Transverse colon (tissue), 4 donors: ENCODE results near the gene HIP1R. TPM values are rescaled to one million over a fixed set of nuclear protein-coding genes. Genes with fewer than 3 reads are reported as not detected.

Experiments
- DNase-seq: peaks from one replicate; pipeline ENCODE4 v3.0.0-alpha.2; 2019
- H3K27ac ChIP-seq, 4 donors: fragments of 200-600 bp; sonication (generic); 2 replicates each; pipeline ENCODE4 v1.5.1; 2016 to 2018; ENCODE audit warnings: inconsistent platforms in 4 of 4
- H3K27me3 ChIP-seq: fragments of 200-600 bp; sonication (generic); 2 replicates; pipeline ENCODE4 v1.5.1; 2017; ENCODE audit warnings: inconsistent platforms
- H3K36me3 ChIP-seq, 4 donors: fragments of 200-600 bp; sonication (generic); 2 replicates each; pipeline ENCODE4 v1.5.1; 2017 to 2019; ENCODE audit warnings: inconsistent platforms in 4 of 4
- H3K4me1 ChIP-seq, 4 donors: fragments of 200-600 bp; sonication (generic); 2 replicates each; pipeline ENCODE4 v1.5.1; 2017 to 2020; ENCODE audit warnings: inconsistent platforms in 4 of 4
- H3K4me3 ChIP-seq, 4 donors: fragments of 200-600 bp; sonication (generic); 1 replicate in 1 of 4; 2 replicates in 3 of 4; pipeline versions ENCODE4 v1.5.1 to v1.6.1; 2017 to 2019; ENCODE audit warnings: inconsistent platforms in 4 of 4
- H3K9me3 ChIP-seq, 2 donors: fragments of 200-600 bp; sonication (generic); 2 replicates each; pipeline ENCODE4 v1.5.1; 2017 to 2019; ENCODE audit warnings: inconsistent platforms in 2 of 2
- EP300 ChIP-seq: sonication (generic); formaldehyde crosslinking; IDR thresholded peaks from one replicate; pipeline ENCODE4 v1.6.1; 2017; ENCODE audit warnings: antibody characterized with exemption, low read depth
- POLR2A ChIP-seq: fragments of 450-650 bp; IDR thresholded peaks from one replicate; pipeline ENCODE4 v1.6.1; 2016; ENCODE audit warnings: antibody characterized with exemption, mild to moderate bottlenecking, moderate library complexity
- POLR2AphosphoS5 ChIP-seq, 3 donors: sonication (generic); formaldehyde crosslinking; IDR thresholded peaks; one replicate each; pipeline ENCODE4 v1.6.1; 2016; ENCODE audit warnings: antibody characterized with exemption in 3 of 3
- WGBS, 2 donors: methylation state at CpG; one replicate each; pipeline ENCODE4 v1.1.5; 2018; ENCODE audit warnings: low coverage in 1 of 2; 5-methylcytosine and 5-hydroxymethylcytosine counted together
- in situ Hi-C, 4 donors: fragments of 200-750 bp; cut with MboI; loops; one replicate each; pipeline versions ENCODE4 v1.15.0 to v1.15.1; 2017; ENCODE audit warnings: low sequenced_read_pairs in 3 of 4, low pct_ligation_motif_present in 1 of 4, low pct_unique_long_range_greater_than_20kb in 1 of 4
- intact Hi-C: fragments of 100-400 bp; cut with DNase I; formaldehyde crosslinking; loops from one replicate; pipeline ENCODE4 v1.15.1; 2023; ENCODE audit warnings: low total_unique reads
- total RNA-seq, 4 donors: library from RNA; depleted of rRNA; stranded (reverse); fragments of >200 nt; gene quantifications; one replicate each; pipeline ENCODE4 v1.1.0, GENCODE V29; 2016
- TF ChIP-seq, protein P1 (sequence below), 5 experiments: fragments of 200-600 bp in 3 of 5; fragments of 450-650 bp in 2 of 5; sonication (generic) in 3 of 5; IDR thresholded peaks; 1 replicate in 2 of 5; 2 replicates in 3 of 5; pipeline ENCODE4 v1.5.1; 2016 to 2017; ENCODE audit warnings: antibody characterized with exemption in 5 of 5, inconsistent platforms in 3 of 5, mild to moderate bottlenecking in 2 of 5, moderate library complexity in 1 of 5

Gene HIP1R
- total RNA-seq, 4 donors from 2014 or later: 72.4 to 459 (median 146) TPM

DNA sequence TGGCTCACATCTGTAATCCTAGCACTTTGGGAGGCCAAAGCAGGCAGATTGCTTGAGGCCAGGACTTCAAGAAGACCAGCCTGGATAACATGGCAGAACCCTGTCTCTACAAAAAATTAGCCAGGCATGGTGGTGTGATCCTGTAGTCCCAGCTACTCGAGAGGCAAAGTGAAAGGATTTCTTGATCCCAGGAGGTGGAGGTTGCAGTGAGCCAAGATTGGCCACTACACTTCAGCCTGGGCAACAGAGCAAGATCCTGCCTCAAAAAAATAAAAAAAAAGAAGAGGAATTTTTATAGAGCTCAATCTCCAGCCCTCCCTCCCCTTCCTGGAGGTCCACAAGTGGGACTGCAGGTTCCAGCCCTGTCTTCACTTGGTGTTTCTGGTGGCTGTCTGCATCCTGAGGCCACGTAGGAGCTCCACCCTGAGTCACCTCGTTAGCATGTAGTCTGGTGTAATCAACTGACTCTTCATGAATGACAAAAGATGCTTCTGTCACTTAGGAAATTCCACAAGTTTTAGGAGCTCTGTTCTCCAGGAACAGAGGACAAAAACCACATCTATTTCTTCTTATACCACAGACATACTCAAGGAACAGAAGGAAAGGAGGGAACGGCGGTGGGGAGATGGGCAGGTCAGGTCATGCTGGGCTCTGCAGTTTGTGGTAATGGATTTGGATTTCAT, 44.7 kb upstream of the HIP1R start:
- Histone ChIP-seq H3K4me1 (no peaks in the 10 kb centered on the region), H3K4me3 (no peak overlapping the region), H3K27me3 (no peaks in the 10 kb centered on the region), H3K27ac (no peak overlapping the region), H3K36me3 (no peaks in the 10 kb centered on the region), H3K9me3 (no peaks in the 10 kb centered on the region)
- intact Hi-C loops (no loop called here), in situ Hi-C loops (loop anchor here in 2 of 4 donors (5.0 to 10.0 kb wide), 2 partner anchors 162 to 164 kb away; no protein-coding TSS in a partner anchor)
- WGBS, 2 donors: 80 to 90% methylated on average over 2 to 5 of the region's 5 CpGs
- no peak for DNase-seq
- TF ChIP-seq, protein P1, sequence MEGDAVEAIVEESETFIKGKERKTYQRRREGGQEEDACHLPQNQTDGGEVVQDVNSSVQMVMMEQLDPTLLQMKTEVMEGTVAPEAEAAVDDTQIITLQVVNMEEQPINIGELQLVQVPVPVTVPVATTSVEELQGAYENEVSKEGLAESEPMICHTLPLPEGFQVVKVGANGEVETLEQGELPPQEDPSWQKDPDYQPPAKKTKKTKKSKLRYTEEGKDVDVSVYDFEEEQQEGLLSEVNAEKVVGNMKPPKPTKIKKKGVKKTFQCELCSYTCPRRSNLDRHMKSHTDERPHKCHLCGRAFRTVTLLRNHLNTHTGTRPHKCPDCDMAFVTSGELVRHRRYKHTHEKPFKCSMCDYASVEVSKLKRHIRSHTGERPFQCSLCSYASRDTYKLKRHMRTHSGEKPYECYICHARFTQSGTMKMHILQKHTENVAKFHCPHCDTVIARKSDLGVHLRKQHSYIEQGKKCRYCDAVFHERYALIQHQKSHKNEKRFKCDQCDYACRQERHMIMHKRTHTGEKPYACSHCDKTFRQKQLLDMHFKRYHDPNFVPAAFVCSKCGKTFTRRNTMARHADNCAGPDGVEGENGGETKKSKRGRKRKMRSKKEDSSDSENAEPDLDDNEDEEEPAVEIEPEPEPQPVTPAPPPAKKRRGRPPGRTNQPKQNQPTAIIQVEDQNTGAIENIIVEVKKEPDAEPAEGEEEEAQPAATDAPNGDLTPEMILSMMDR (IDR thresholded peaks at IDR 0.05): no peak
- TF ChIP-seq POLR2A: no peak
- TF ChIP-seq POLR2AphosphoS5 (IDR thresholded peaks at IDR 0.05): no peak
- no peak for TF ChIP-seq EP300

DNA sequence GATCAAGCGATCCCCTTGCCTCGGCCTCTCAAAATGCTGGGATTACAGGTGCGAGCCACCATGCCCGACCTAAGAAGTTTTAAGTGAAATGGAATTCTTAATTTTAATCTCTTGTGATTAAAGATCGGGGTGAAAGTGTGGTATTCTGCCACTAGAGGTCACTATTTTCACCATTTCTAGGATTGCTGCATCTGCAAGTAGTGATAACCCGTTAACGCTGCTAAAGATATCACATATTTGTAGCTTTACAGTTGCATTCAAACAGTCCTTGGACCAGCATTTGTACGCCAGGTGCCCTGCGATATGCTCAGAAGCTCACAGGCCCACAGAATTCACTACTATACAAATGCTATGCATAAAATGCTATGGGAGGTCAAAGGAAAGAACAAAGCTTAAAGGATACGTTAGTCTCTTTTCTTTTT, 41.6 kb upstream of the HIP1R start:
- 12 to 16% methylated on average over 6 to 10 of the region's 10 CpGs for WGBS, 2 donors

DNA sequence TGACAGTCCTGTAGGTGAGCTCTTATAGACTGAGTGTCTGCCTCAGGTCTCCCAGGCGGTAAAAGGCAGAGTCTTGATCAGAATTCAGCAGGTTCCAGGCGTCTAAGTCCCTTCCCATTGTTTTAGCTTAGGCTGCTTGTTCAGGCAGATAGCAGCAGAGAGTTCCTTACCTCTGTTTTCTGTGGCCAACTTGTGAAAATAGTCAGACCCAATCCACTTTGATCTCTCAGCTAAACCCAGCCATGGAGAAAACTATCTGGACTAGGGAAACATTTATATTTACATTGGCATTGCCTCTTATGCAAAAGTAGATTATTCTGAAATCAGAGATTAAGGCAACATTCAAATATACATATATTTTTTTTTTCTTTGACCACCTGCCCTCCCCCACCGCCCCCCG, 39.5 kb upstream of the HIP1R start:
- no peaks in the 10 kb centered on the region for H3K9me3 ChIP-seq
- H3K36me3 ChIP-seq: no peaks in the 10 kb centered on the region
- TF ChIP-seq POLR2AphosphoS5 (IDR thresholded peaks at IDR 0.05) (no peak), EP300 (no peak), POLR2A (no peak)
- TF ChIP-seq, protein P1 (IDR thresholded peaks at IDR 0.05): no peak
- no peak overlapping the region for H3K4me3 ChIP-seq
- DNase-seq: no peak
- H3K27ac ChIP-seq: no peak overlapping the region
- in situ Hi-C loops: loop anchor here in 1 of 4 donors (10.0 kb wide), 1 partner anchor 159 kb away; no protein-coding TSS in a partner anchor
- no peaks in the 10 kb centered on the region for H3K4me1 ChIP-seq
- 76 to 80% methylated on average over 3 to 4 of the region's 4 CpGs for WGBS, 2 donors
- intact Hi-C loops: no loop called here
- H3K27me3 ChIP-seq: no peaks in the 10 kb centered on the region

More for the DNA sequence above, 41.6 kb upstream of the HIP1R start:
- intact Hi-C loops: no loop called here
- no peak overlapping the region for H3K4me3 ChIP-seq
- no peaks in the 10 kb centered on the region for H3K36me3 ChIP-seq
- H3K27ac ChIP-seq: no peak overlapping the region
- in situ Hi-C loops: loop anchor here in 2 of 4 donors (5.0 to 10.0 kb wide), 2 partner anchors 159 to 161 kb away; no protein-coding TSS in a partner anchor
- H3K27me3 ChIP-seq: no peaks in the 10 kb centered on the region
- TF ChIP-seq, protein P1 (IDR thresholded peaks at IDR 0.05): peak; percentile 67 to 80 (median 76)
- TF ChIP-seq POLR2A: no peak
- no peaks in the 10 kb centered on the region for H3K9me3 ChIP-seq
- DNase-seq: no peak
- no peaks in the 10 kb centered on the region for H3K4me1 ChIP-seq

DNA sequence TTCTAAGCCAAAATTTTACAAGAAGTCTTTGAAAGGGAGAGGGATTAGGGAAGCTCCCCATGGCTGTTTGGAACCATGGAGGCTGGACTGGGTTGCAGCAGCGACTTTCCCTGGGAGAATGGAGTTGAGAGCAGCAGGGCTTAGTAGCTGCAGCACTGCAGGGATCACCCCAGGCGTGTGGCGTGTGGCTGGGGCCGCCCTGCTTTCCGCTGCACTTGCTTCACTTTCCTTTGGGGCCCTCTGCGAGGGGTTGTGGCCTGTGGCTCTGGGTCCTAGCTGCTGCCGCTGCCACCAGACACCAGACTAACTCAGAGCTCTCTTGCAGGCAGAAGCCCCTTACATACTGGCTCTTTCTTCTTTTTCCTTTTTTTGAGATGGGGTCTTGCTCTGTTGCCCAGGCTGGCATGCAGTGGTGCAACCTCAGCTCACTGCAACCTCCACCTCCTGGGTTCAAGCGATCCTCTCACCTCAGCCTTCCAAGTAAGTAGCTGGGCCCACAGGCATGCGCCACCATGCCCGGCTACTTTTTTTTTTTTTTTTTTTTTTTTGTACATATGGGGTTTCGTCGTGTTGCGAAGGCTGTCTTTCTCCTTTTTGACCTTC, 35.5 kb upstream of the HIP1R start:
- 86 to 94% methylated on average over 6 to 13 of the region's 13 CpGs for WGBS, 2 donors
- intact Hi-C loops: loop anchor here (10.0 kb wide), 1 partner anchor 155 kb away; no protein-coding TSS in a partner anchor
- Histone ChIP-seq H3K27me3 (no peaks in the 10 kb centered on the region), H3K4me1 (no peaks in the 10 kb centered on the region), H3K27ac (no peak overlapping the region), H3K36me3 (no peaks in the 10 kb centered on the region), H3K4me3 (no peak overlapping the region), H3K9me3 (no peaks in the 10 kb centered on the region)
- in situ Hi-C loops: loop anchor here in 1 of 4 donors (10.0 kb wide), 1 partner anchor 155 kb away; no protein-coding TSS in a partner anchor
- TF ChIP-seq, protein P1 (IDR thresholded peaks at IDR 0.05): no peak
- no peak for TF ChIP-seq POLR2AphosphoS5 (IDR thresholded peaks at IDR 0.05)
- no peak for TF ChIP-seq POLR2A
- TF ChIP-seq EP300: no peak
- DNase-seq: no peak
